IMR-90 (cell line): ENCODE results near the gene RBM39. TPM values are rescaled to one million over a fixed set of nuclear protein-coding genes. Genes with fewer than 3 reads are reported as not detected.

Source experiments
- ATAC-seq: fragments of 200-7000 bp; cut with Tn5 transposase; 2 replicates; pipeline ENCODE4 v1.9.1; 2020; ENCODE audit warnings: low read depth, mild to moderate bottlenecking, moderate library complexity
- BruUV-seq: library from RNA; stranded (reverse); fragments of 400-500 nt; replicated peaks from 2 replicates; lab custom pipeline; 2021; lab: Mats Ljungman, UMichigan
- CTCF ChIA-PET: fragments of 300-600 bp; formaldehyde crosslinking; extraction: SDS; loops from one replicate; lab custom pipeline; 2021; ENCODE audit warnings: antibody characterized with exemption; lab: Yijun Ruan, JAX
- POLR2A ChIA-PET: fragments of 300-600 bp; sonication (Branson Sonifier 250); formaldehyde crosslinking; loops from one replicate; lab custom pipeline; 2022; ENCODE audit warnings: antibody characterized with exemption; ENCODE audit not compliant: unreplicated experiment; lab: Charles Lee
- DNase-seq: peaks from one replicate; pipeline ENCODE4 v3.0.0; 2013
- H2AFZ ChIP-seq: replicated peaks from 2 replicates; pipeline ENCODE3; 2013; ENCODE audit warnings: low read length, mild to moderate bottlenecking; ENCODE audit not compliant: poor library complexity
- H2AK5ac ChIP-seq: 2 replicates; pipeline ENCODE4 v1.6.1; 2013; ENCODE audit warnings: low read depth, low read length, inconsistent platforms
- H2AK9ac ChIP-seq: replicated peaks from 2 replicates; pipeline ENCODE3; 2013; ENCODE audit warnings: mild to moderate bottlenecking, low read depth, low read length, moderate library complexity; ENCODE audit not compliant: poor library complexity
- H2BK120ac ChIP-seq: 2 replicates; pipeline ENCODE4 v1.6.1; 2013; ENCODE audit warnings: low read depth, low read length, inconsistent platforms
- H2BK15ac ChIP-seq: 3 replicates; pipeline ENCODE4 v1.6.1; 2013; ENCODE audit warnings: low read depth, low read length, inconsistent platforms
- H2BK20ac ChIP-seq: 2 replicates; pipeline ENCODE4 v1.6.1; 2013; ENCODE audit warnings: low read depth, mild to moderate bottlenecking, inconsistent platforms, low read length, moderate library complexity
- H2BK5ac ChIP-seq: 2 replicates; pipeline ENCODE4 v1.6.1; 2013; ENCODE audit warnings: mild to moderate bottlenecking, low read depth, low read length, inconsistent platforms; ENCODE audit not compliant: poor library complexity, severe bottlenecking
- H3K14ac ChIP-seq: replicated peaks from 2 replicates; pipeline ENCODE4 v1.6.1; 2013; ENCODE audit warnings: low read depth, low read length, inconsistent platforms
- H3K18ac ChIP-seq: 2 replicates; pipeline ENCODE4 v1.6.1; 2013; ENCODE audit warnings: low read depth, low read length, control low read depth
- H3K23ac ChIP-seq: 2 replicates; pipeline ENCODE4 v1.6.1; 2013; ENCODE audit warnings: low read depth, low read length, inconsistent platforms
- H3K27ac ChIP-seq: 2 replicates; pipeline ENCODE4 v1.5.1; 2013; ENCODE audit warnings: mild to moderate bottlenecking, control low read depth, low read length; ENCODE audit not compliant: insufficient read depth
- H3K27me3 ChIP-seq: 2 replicates; pipeline ENCODE4 v1.6.1; 2013; ENCODE audit warnings: low read length; ENCODE audit not compliant: control insufficient read depth, insufficient read depth
- H3K36me3 ChIP-seq: 2 replicates; pipeline ENCODE4 v1.6.1; 2013; ENCODE audit warnings: low read length, mixed read lengths; ENCODE audit not compliant: control insufficient read depth, insufficient read depth
- H3K4ac ChIP-seq: 2 replicates; pipeline ENCODE4 v1.6.1; 2013; ENCODE audit warnings: low read depth, low read length, inconsistent platforms
- H3K4me1 ChIP-seq: 2 replicates; pipeline ENCODE4 v1.6.1; 2013; ENCODE audit warnings: low read length, mixed read lengths; ENCODE audit not compliant: control insufficient read depth, insufficient read depth
- H3K4me2 ChIP-seq: 2 replicates; pipeline ENCODE4 v1.6.1; 2013; ENCODE audit warnings: low read depth, mild to moderate bottlenecking, control low read depth, low read length, moderate library complexity
- H3K4me3 ChIP-seq: 2 replicates; pipeline ENCODE4 v1.5.1; 2013; ENCODE audit warnings: low read depth, mild to moderate bottlenecking, control low read depth, low read length, moderate library complexity; ENCODE audit not compliant: insufficient read depth
- H3K56ac ChIP-seq: 2 replicates; pipeline ENCODE4 v1.6.1; 2013; ENCODE audit warnings: low read length, inconsistent platforms; ENCODE audit not compliant: insufficient read depth; ENCODE audit errors: extremely low read depth
- H3K79me1 ChIP-seq, 2 experiments: 2 replicates each; pipeline ENCODE4 v1.6.1; 2013; ENCODE audit warnings: low read length in 2 of 2, inconsistent platforms in 1 of 2, low read depth in 1 of 2
- H3K9ac ChIP-seq: 2 replicates; pipeline ENCODE4 v1.6.1; 2013; ENCODE audit warnings: low read depth, low read length, control low read depth
- H3K9me1 ChIP-seq: 2 replicates; pipeline ENCODE4 v1.6.1; 2013; ENCODE audit warnings: low read length, inconsistent platforms; ENCODE audit not compliant: insufficient read depth
- H3K9me3 ChIP-seq: 2 replicates; pipeline ENCODE4 v1.6.1; 2013; ENCODE audit warnings: low read length; ENCODE audit not compliant: control insufficient read depth, insufficient read depth
- H4K20me1 ChIP-seq: 2 replicates; pipeline ENCODE4 v1.6.1; 2013; ENCODE audit warnings: low read length, inconsistent platforms; ENCODE audit not compliant: insufficient read depth
- H4K5ac ChIP-seq: 2 replicates; pipeline ENCODE4 v1.6.1; 2013; ENCODE audit warnings: mild to moderate bottlenecking, low read depth, low read length, control low read depth
- H4K8ac ChIP-seq, 2 experiments: 2 replicates each; pipeline ENCODE4 v1.6.1; 2013; ENCODE audit warnings: low read depth in 2 of 2, low read length in 2 of 2, control low read depth in 1 of 2, inconsistent platforms in 1 of 2
- H4K91ac ChIP-seq: 2 replicates; pipeline ENCODE4 v1.6.1; 2013; ENCODE audit warnings: low read depth, low read length, inconsistent platforms; ENCODE audit not compliant: insufficient read depth
- BHLHE40 ChIP-seq: fragments of 150-350 bp; IDR thresholded peaks from 2 replicates; pipeline ENCODE4 v1.6.1; 2016; ENCODE audit warnings: mild to moderate bottlenecking, low read depth, low read length
- CEBPB ChIP-seq: IDR thresholded peaks from 2 replicates; pipeline ENCODE4 v1.6.1; 2012; ENCODE audit warnings: low read depth, low read length, improper control_type of control experiment
- CHD1 ChIP-seq: IDR thresholded peaks from 2 replicates; pipeline ENCODE4 v1.6.1; 2012; ENCODE audit warnings: low read depth, low read length, improper control_type of control experiment
- ELK1 ChIP-seq: fragments of 150-350 bp; IDR thresholded peaks from 2 replicates; pipeline ENCODE4 v1.6.1; 2016; ENCODE audit warnings: low read depth, mild to moderate bottlenecking, low read length, moderate library complexity, borderline replicate concordance
- MAFK ChIP-seq: IDR thresholded peaks from 2 replicates; pipeline ENCODE4 v1.6.1; 2012; ENCODE audit warnings: low read depth, low read length, improper control_type of control experiment
- MAZ ChIP-seq: IDR thresholded peaks from 2 replicates; pipeline ENCODE4 v1.6.1; 2012; ENCODE audit warnings: low read depth, mild to moderate bottlenecking, low read length, improper control_type of control experiment, moderate library complexity, borderline replicate concordance
- MXI1 ChIP-seq: IDR thresholded peaks from 2 replicates; pipeline ENCODE4 v1.6.1; 2012; ENCODE audit warnings: low read depth, mild to moderate bottlenecking, low read length, moderate library complexity, borderline replicate concordance
- POLR2A ChIP-seq: IDR thresholded peaks from 2 replicates; pipeline ENCODE4 v1.6.1; 2012; ENCODE audit warnings: mild to moderate bottlenecking, low read depth, low read length
- RAD21 ChIP-seq: IDR thresholded peaks from 2 replicates; pipeline ENCODE4 v1.6.1; 2012; ENCODE audit warnings: low read length, improper control_type of control experiment
- RCOR1 ChIP-seq: IDR thresholded peaks from 2 replicates; pipeline ENCODE4 v1.6.1; 2012; ENCODE audit warnings: mild to moderate bottlenecking, low read length, improper control_type of control experiment; ENCODE audit not compliant: insufficient replicate concordance
- RFX5 ChIP-seq: IDR thresholded peaks from 2 replicates; pipeline ENCODE4 v1.8.0; 2012; ENCODE audit warnings: low read depth, mild to moderate bottlenecking, low read length, moderate library complexity
- SMC3 ChIP-seq: fragments of 150-350 bp; IDR thresholded peaks from 2 replicates; pipeline ENCODE4 v1.6.1; 2016; ENCODE audit warnings: low read depth, mild to moderate bottlenecking, antibody characterized with exemption, low read length, moderate library complexity
- WGBS, 2 experiments: methylation state at CpG; one replicate each; pipeline versions ENCODE4 v1.1.5 to v1.1.7; 2013; ENCODE audit warnings: missing lambda C conversion rate in 2 of 2; ENCODE audit not compliant: insufficient read length in 1 of 2; ENCODE audit errors: extremely low coverage in 2 of 2; 5-methylcytosine and 5-hydroxymethylcytosine counted together
- dilution Hi-C: fragments of 300-500 bp; cut with HindIII; formaldehyde crosslinking; loops from one replicate; pipeline ENCODE4 v1.14.3; 2018; ENCODE audit warnings: low sequenced_read_pairs; ENCODE audit not compliant: unreplicated experiment
- in situ Hi-C: fragments of 300-500 bp; cut with MboI; formaldehyde crosslinking; loops from 3 replicates; pipeline ENCODE4 v1.14.3; 2019; ENCODE audit warnings: low sequenced_read_pairs, inconsistent platforms, mixed read lengths
- intact Hi-C: fragments of 100-400 bp; cut with micrococcal nuclease; formaldehyde crosslinking; loops from 2 replicates; pipeline ENCODE4 v1.10.0; 2022
- polyA plus RNA-seq, 3 experiments: library from polyadenylated mRNA; depleted of rRNA; stranded (reverse); fragments of >200 nt; gene quantifications; 2 replicates each; pipeline ENCODE4 v1.2.3, GENCODE V29; 2012; ENCODE audit warnings: low replicate concordance in 1 of 3
- total RNA-seq: library from RNA; depleted of rRNA; stranded (reverse); fragments of >200 nt; gene quantifications from 2 replicates; pipeline ENCODE4 v1.2.3, GENCODE V29; 2012

RBM39 gene
- total and polyA plus RNA-seq, 2 of the 4 experiments (the other 2 are of a cell fraction) = 106 to 166 TPM

DNA sequence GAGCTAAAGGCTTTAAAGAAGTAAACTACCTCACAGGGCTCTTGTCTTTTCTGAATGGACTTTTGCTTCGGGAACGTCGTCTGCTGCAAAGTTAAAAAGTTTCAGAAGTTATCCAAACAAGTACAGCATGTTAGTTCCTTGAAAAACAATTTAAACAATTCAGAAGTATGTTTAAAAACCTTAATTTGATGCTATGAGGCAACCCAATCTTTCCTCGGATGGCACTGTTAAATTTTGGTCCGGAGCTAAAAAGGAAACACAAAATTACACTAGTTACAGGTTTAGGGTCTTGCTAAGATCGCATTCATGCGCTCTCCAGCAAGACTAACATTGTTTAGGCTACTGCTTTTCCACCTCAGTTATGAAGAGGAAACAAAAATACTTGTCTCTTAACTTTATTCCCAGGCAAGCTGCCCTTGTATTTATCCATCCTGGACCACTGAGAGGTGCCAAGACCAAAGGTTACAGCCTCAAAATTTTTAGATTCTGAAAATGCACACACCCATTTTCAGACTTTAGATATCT lies 12.7 kb downstream of the RBM39 start:
- ChIA-PET CTCF (no interaction called here), POLR2A (no interaction called here)
- Histone ChIP-seq H2BK15ac (no peak overlapping the region), H2AK9ac (no peak overlapping the region), H4K91ac (no peak overlapping the region), H4K5ac (no peak overlapping the region), H3K36me3 (peaks cover 72% of the 10 kb centered on the region), H3K56ac (no peak overlapping the region), H2BK20ac (no peak overlapping the region), H2AK5ac (no peak overlapping the region), H2AFZ (no peak overlapping the region), H2BK5ac (no peak overlapping the region), H3K9me1 (no peaks in the 10 kb centered on the region; the same call in 1 of the 2 replicates), H3K4me1 (no peaks in the 10 kb centered on the region), H3K4me2 (no peak overlapping the region), H3K4me3 (no peak overlapping the region), H3K27me3 (no peaks in the 10 kb centered on the region), H3K27ac (no peak overlapping the region), H4K8ac (no peak overlapping the region), H3K23ac (no peak overlapping the region), H3K9ac (no peak overlapping the region), H3K14ac (no peak overlapping the region), H3K79me1 (peaks cover 3 to 36% of the 10 kb centered on the region in 2 experiments; a peak in 3 of 4 replicates), H2BK120ac (no peak overlapping the region), H3K9me3 (no peaks in the 10 kb centered on the region), H3K4ac (no peak overlapping the region), H3K18ac (no peak overlapping the region), H4K20me1 (peaks cover 95% of the 10 kb centered on the region)
- intact Hi-C loops (no loop called here), dilution Hi-C loops (no loop called here), in situ Hi-C loops (no loop called here)
- ATAC-seq (no peak), DNase-seq (no peak)
- no CpG with 5 or more reads among the region's 7 CpGs for WGBS, 2 experiments
- BruUV-seq = no TSS peak
- no peak for TF ChIP-seq MAZ
- TF ChIP-seq CHD1 = no peak
- no peak for TF ChIP-seq RAD21
- no peak for TF ChIP-seq SMC3
- TF ChIP-seq MAFK = no peak
- TF ChIP-seq RCOR1 = no peak
- no peak for TF ChIP-seq MXI1
- TF ChIP-seq BHLHE40 = no peak
- TF ChIP-seq RFX5 = no peak
- no peak for TF ChIP-seq ELK1
- no peak for TF ChIP-seq CEBPB
- TF ChIP-seq POLR2A = no peak
